HepG2 (cell line): ENCODE measurements around the gene SPRN. TPM values are rescaled to one million over a fixed set of nuclear protein-coding genes. Genes with fewer than 3 reads are reported as not detected.

Source experiments
- BCLAF1 ChIP-seq: fragments of 450-650 bp; IDR thresholded peaks from 2 replicates; pipeline ENCODE4 v1.6.1; 2017; ENCODE audit warnings: mild to moderate bottlenecking
- DPF2 ChIP-seq: sonication (generic); formaldehyde crosslinking; IDR thresholded peaks from 2 replicates; pipeline ENCODE4 v1.4.0; 2020; ENCODE audit warnings: mild to moderate bottlenecking, low read depth, missing genetic modification reagents, borderline replicate concordance
- FIP1L1 ChIP-seq: fragments of 200-400 bp; formaldehyde crosslinking; IDR thresholded peaks from 2 replicates; pipeline ENCODE4 v1.6.1; 2018; ENCODE audit warnings: low read depth, mild to moderate bottlenecking, low read length, moderate library complexity, borderline replicate concordance; ENCODE audit not compliant: insufficient read depth
- FOXK1 ChIP-seq: sonication (generic); formaldehyde crosslinking; IDR thresholded peaks from 2 replicates; pipeline ENCODE4 v1.4.0; 2020; ENCODE audit warnings: low read depth, missing genetic modification reagents, borderline replicate concordance
- GATA4 ChIP-seq: sonication (generic); IDR thresholded peaks from 2 replicates; pipeline ENCODE4 v1.6.1; 2016; ENCODE audit warnings: antibody characterized with exemption, low read depth, borderline replicate concordance
- GTF3A ChIP-seq: sonication (generic); formaldehyde crosslinking; conservative IDR thresholded peaks from 2 replicates; pipeline ENCODE4 v1.4.0; 2020; ENCODE audit warnings: mild to moderate bottlenecking, missing genetic modification reagents
- HNF4A ChIP-seq: sonication (generic); formaldehyde crosslinking; IDR thresholded peaks from 2 replicates; pipeline ENCODE4 v1.4.0; 2020; ENCODE audit warnings: missing genetic modification reagents
- HNRNPH1 ChIP-seq: fragments of 200-400 bp; formaldehyde crosslinking; optimal IDR thresholded peaks from 2 replicates; pipeline ENCODE3; 2017; ENCODE audit warnings: mild to moderate bottlenecking, low read depth, low read length
- HOXD1 ChIP-seq: sonication (generic); formaldehyde crosslinking; IDR thresholded peaks from 2 replicates; pipeline ENCODE4 v1.5.0; 2020; ENCODE audit warnings: missing genetic modification reagents
- KDM2A ChIP-seq: sonication (generic); formaldehyde crosslinking; IDR thresholded peaks from 2 replicates; pipeline ENCODE4 v1.4.0; 2020; ENCODE audit warnings: low read depth, missing genetic modification reagents, borderline replicate concordance
- MLLT10 ChIP-seq: sonication (generic); formaldehyde crosslinking; IDR thresholded peaks from 2 replicates; pipeline ENCODE4 v1.4.0; 2020; ENCODE audit warnings: missing genetic modification reagents
- MLX ChIP-seq: IDR thresholded peaks from 2 replicates; pipeline ENCODE4 v1.6.1; 2016
- MTERF4 ChIP-seq: sonication (generic); formaldehyde crosslinking; IDR thresholded peaks from 2 replicates; pipeline ENCODE4 v1.8.0; 2023; ENCODE audit warnings: mild to moderate bottlenecking, missing genetic modification reagents
- MZF1 ChIP-seq: sonication (generic); formaldehyde crosslinking; IDR thresholded peaks from 2 replicates; pipeline ENCODE4 v1.8.1; 2023; ENCODE audit warnings: mild to moderate bottlenecking, missing genetic modification reagents, borderline replicate concordance
- NCOA5 ChIP-seq: sonication (generic); formaldehyde crosslinking; IDR thresholded peaks from 2 replicates; pipeline ENCODE4 v1.4.0; 2020; ENCODE audit warnings: missing genetic modification reagents
- SALL1 ChIP-seq: sonication (generic); formaldehyde crosslinking; IDR thresholded peaks from 2 replicates; pipeline ENCODE4 v1.8.0; 2022; ENCODE audit warnings: mild to moderate bottlenecking, missing genetic modification reagents
- TRIM24 ChIP-seq: sonication (generic); formaldehyde crosslinking; IDR thresholded peaks from 2 replicates; pipeline ENCODE4 v1.8.0; 2022; ENCODE audit warnings: mild to moderate bottlenecking, missing genetic modification reagents
- ZFP37 ChIP-seq: sonication (generic); formaldehyde crosslinking; IDR thresholded peaks from 2 replicates; pipeline ENCODE4 v1.4.0; 2020; ENCODE audit warnings: missing genetic modification reagents, borderline replicate concordance
- ZNF546 ChIP-seq: sonication (generic); formaldehyde crosslinking; conservative IDR thresholded peaks from 2 replicates; pipeline ENCODE4 v1.8.1; 2023; ENCODE audit warnings: mild to moderate bottlenecking, missing genetic modification reagents
- ZNF556 ChIP-seq: sonication (generic); formaldehyde crosslinking; IDR thresholded peaks from 2 replicates; pipeline ENCODE4 v1.4.0; 2020; ENCODE audit warnings: mild to moderate bottlenecking, missing genetic modification reagents, borderline replicate concordance
- ZNF562 ChIP-seq: sonication (generic); formaldehyde crosslinking; IDR thresholded peaks from 2 replicates; pipeline ENCODE4 v1.8.0; 2022; ENCODE audit warnings: missing genetic modification reagents, borderline replicate concordance
- ZNF747 ChIP-seq: sonication (generic); formaldehyde crosslinking; IDR thresholded peaks from 2 replicates; pipeline ENCODE4 v1.8.1; 2023; ENCODE audit warnings: missing genetic modification reagents, mild to moderate bottlenecking, borderline replicate concordance
- ZSCAN21 ChIP-seq: sonication (generic); formaldehyde crosslinking; IDR thresholded peaks from 2 replicates; pipeline ENCODE4 v1.8.0; 2022; ENCODE audit warnings: mild to moderate bottlenecking, missing genetic modification reagents, moderate library complexity, borderline replicate concordance
- polyA plus RNA-seq, 8 experiments: library from polyadenylated mRNA; depleted of rRNA in 3 of 8; stranded (reverse) in 7 of 8; unstranded in 1 of 8; fragments of >200 nt; fragmentation: Illumina TruSeq in 4 of 8; extraction: Trizol in 4 of 8; gene quantifications; 2 replicates each; pipeline versions ENCODE4 v1.2.1 to v1.2.3, GENCODE V29; 2011 to 2016; ENCODE audit warnings: low read depth in 4 of 8, missing spikeins in 1 of 8, mixed read lengths in 1 of 8; ENCODE audit not compliant: insufficient read depth in 1 of 8
- total RNA-seq, 5 experiments: library from RNA; depleted of rRNA; stranded (reverse); fragments of >200 nt; fragmentation: Illumina TruSeq; extraction: Trizol; gene quantifications; 2 replicates each; pipeline ENCODE4 v1.2.3, GENCODE V29; 2016; ENCODE audit warnings: low read depth in 1 of 5
- TF ChIP-seq, protein P1 (sequence below): fragments of 450-650 bp; IDR thresholded peaks from 2 replicates; pipeline ENCODE4 v1.6.1; 2017

Gene SPRN
- total and polyA plus RNA-seq, 2 of the 13 experiments (the other 11 are each of a cell fraction or from before 2014, with no cell fraction given), result not detected

- TF ChIP-seq MZF1 (CRISPR knock-in tag) (no peak), ZNF562 (no peak), ZNF546 (CRISPR knock-in tag) (no peak), GATA4 (no peak), TRIM24 (CRISPR knock-in tag) (no peak), MLLT10 (CRISPR knock-in tag) (no peak), ZNF747 (CRISPR knock-in tag) (no peak), DPF2 (no peak), NCOA5 (CRISPR knock-in tag) (no peak), HNRNPH1 (no peak), SALL1 (peak; percentile 89), ZNF556 (CRISPR knock-in tag) (no peak), BCLAF1 (no peak), MTERF4 (CRISPR knock-in tag) (peak; percentile 96), ZSCAN21 (peak; percentile 91; the same call in 1 of the 2 replicates), HNF4A (CRISPR knock-in tag) (peak; percentile 49), ZFP37 (no peak), FIP1L1 (0 out of 2 replicates have a peak, but pooled peaks have one; percentile 39), GTF3A (0 out of 2 replicates have a peak, but pooled peaks have one; percentile 45), KDM2A (CRISPR knock-in tag) (peak; percentile 97), FOXK1 (CRISPR knock-in tag) (peak; percentile 80; the same call in 1 of the 2 replicates), MLX (no peak), HOXD1 (CRISPR knock-in tag) (peak; percentile 79; the same call in 1 of the 2 replicates)
- TF ChIP-seq, protein P1, sequence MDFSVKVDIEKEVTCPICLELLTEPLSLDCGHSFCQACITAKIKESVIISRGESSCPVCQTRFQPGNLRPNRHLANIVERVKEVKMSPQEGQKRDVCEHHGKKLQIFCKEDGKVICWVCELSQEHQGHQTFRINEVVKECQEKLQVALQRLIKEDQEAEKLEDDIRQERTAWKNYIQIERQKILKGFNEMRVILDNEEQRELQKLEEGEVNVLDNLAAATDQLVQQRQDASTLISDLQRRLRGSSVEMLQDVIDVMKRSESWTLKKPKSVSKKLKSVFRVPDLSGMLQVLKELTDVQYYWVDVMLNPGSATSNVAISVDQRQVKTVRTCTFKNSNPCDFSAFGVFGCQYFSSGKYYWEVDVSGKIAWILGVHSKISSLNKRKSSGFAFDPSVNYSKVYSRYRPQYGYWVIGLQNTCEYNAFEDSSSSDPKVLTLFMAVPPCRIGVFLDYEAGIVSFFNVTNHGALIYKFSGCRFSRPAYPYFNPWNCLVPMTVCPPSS, result no peak
Measured at GRCh38 chr10:133394064-133394663, 30.3 kb downstream of the SPRN start, which contains the start of gene MTG1 (continued).
